Activated naive CD8-positive, alpha-beta T cell (primary cell): Measurements from ENCODE around the gene CCSER2.
"Not testable (repeated sequence)": the region's sequence is repeated elsewhere in the genome, so short reads cannot be mapped to it uniquely, and the experiment has no call there.

Experiments
- H3K27ac Mint-ChIP-seq: one replicate; pipeline ENCODE4 v1.8.0; 2021; ENCODE audit warnings: mixed read lengths
- H3K27me3 Mint-ChIP-seq: one replicate; pipeline ENCODE4 v1.8.0; 2021; ENCODE audit warnings: mixed read lengths
- H3K36me3 Mint-ChIP-seq: one replicate; pipeline ENCODE4 v1.8.0; 2021; ENCODE audit warnings: mixed read lengths
- H3K4me1 Mint-ChIP-seq: one replicate; pipeline ENCODE4 v1.8.0; 2021; ENCODE audit warnings: low read depth, mixed read lengths
- H3K4me3 Mint-ChIP-seq: one replicate; pipeline ENCODE4 v1.8.0; 2021; ENCODE audit warnings: mild to moderate bottlenecking, mixed read lengths
- H3K9me3 Mint-ChIP-seq: one replicate; pipeline ENCODE4 v1.8.0; 2021; ENCODE audit warnings: low read depth, mixed read lengths

CCSER2 gene

GRCh38 chr10:84517554-84517953, 189.2 kb downstream of the CCSER2 start:
- Mint-ChIP-seq H3K36me3 (peaks cover 4% of the 10 kb centered on the region), H3K4me1 (no peaks in the 10 kb centered on the region), H3K27me3 (no peaks in the 10 kb centered on the region), H3K9me3 (no peaks in the 10 kb centered on the region), H3K4me3 (no peak overlapping the region), H3K27ac (peak overlapping the region; percentile 42)

GRCh38 chr10:84519235-84519634, 190.8 kb downstream of the CCSER2 start:
- Mint-ChIP-seq H3K36me3 (no peaks in the 10 kb centered on the region), H3K4me3 (no peak overlapping the region), H3K27ac (no peak overlapping the region), H3K27me3 (no peaks in the 10 kb centered on the region), H3K9me3 (no peaks in the 10 kb centered on the region), H3K4me1 (peaks cover 6% of the 10 kb centered on the region)

- H3K4me1 Mint-ChIP-seq = peaks cover 6% of the 10 kb centered on the region
- H3K27me3 Mint-ChIP-seq = no peaks in the 10 kb centered on the region
- H3K9me3 Mint-ChIP-seq = peaks cover 3% of the 10 kb centered on the region
- peaks cover 3% of the 10 kb centered on the region for H3K36me3 Mint-ChIP-seq
- H3K4me3 Mint-ChIP-seq = no peak overlapping the region
- H3K27ac Mint-ChIP-seq = peak overlapping the region; percentile 6
Measured at GRCh38 chr10:84521013-84521412, 192.6 kb downstream of the CCSER2 start.

DNA sequence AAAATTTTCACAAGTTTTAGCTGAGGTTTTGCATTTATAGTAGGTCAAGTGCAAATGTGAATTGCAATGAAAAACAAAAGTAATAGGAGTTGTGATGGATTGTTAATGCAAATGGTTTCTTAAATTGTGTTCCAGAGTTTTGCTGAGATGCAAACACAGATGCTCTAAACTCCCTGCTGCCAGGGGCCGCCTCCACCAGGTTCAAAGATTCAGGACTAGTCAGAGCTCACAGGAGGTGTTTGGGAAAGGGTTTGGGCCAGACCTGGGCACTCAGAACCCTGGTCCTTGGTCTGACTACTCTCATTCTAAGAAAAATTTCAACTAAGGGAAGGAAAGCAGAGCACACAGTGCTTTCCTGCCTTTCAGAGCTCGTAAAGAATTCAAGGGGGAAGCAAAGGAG, 193.1 kb downstream of the CCSER2 start:
- H3K27ac Mint-ChIP-seq = no peak overlapping the region
- H3K9me3 Mint-ChIP-seq = peaks cover 3% of the 10 kb centered on the region
- peaks cover 3% of the 10 kb centered on the region for H3K36me3 Mint-ChIP-seq
- H3K27me3 Mint-ChIP-seq = no peaks in the 10 kb centered on the region
- peaks cover 6% of the 10 kb centered on the region for H3K4me1 Mint-ChIP-seq
- no peak overlapping the region for H3K4me3 Mint-ChIP-seq

DNA sequence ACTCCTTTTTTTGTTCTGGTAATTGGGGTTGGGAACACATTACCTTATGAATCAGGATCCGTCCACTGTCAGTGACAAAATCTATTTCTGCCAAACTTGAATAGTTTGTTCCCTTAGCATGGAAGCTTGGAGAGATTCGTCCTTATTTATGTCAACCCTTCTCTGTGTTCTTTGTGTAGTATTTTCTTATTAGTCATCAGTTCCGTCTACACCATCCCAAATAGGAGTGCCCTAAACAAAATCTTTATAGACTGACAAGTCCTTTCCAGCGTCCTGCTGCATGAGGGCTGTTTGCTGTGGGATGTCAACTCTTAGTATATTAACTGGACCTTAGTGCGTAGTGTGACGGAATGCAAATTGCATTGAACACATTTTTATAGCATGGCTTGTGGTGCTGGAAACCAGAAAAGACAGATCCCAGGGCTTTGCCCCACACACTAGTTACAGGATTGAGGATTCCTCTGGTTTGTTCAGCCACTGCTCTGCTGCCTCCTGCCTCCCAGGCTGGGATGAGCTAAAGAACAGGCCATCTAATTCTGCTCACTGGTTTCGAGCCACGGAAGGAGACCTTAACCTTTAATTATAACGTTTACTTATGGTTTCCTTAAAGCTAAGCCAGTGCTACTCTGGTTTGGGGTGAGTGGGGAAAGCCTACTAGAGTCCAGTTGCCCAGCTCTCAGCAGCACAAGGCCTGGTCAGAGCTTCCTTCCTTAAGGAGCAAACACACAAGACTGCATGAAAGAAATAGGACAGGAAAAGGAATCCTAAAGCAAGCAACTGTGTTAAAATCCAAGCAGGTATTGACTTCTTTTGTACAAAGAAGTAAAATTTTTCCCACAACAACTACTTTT, 194.4 kb downstream of the CCSER2 start:
- Mint-ChIP-seq H3K4me3 (no peak overlapping the region), H3K4me1 (peaks cover 6% of the 10 kb centered on the region), H3K36me3 (peaks cover 3% of the 10 kb centered on the region), H3K27ac (no peak overlapping the region), H3K9me3 (peaks cover 3% of the 10 kb centered on the region), H3K27me3 (no peaks in the 10 kb centered on the region)

DNA sequence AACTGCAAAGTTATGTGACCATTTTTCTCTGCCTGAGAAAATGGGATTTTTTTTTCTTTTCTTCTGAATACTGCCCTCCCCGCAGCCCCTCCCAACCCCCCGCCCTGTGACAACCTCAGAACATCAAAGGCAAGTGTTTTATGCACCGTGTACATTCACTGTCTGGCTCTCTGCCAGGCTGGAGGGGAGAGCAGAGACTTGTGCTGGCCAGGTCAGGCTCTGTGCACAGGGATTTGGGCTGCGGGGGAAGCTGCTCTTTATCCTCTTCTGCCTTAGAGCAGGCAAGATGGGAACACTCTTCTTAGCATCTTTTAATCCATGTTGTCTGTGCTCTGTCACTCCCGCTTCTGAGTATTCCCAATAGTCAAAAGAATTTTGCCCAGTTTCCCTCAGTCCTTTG, 195.1 kb downstream of the CCSER2 start:
- Mint-ChIP-seq H3K27ac (peak overlapping the region; percentile 7), H3K36me3 (peaks cover 3% of the 10 kb centered on the region), H3K27me3 (no peaks in the 10 kb centered on the region), H3K4me3 (no peak overlapping the region), H3K4me1 (peaks cover 6% of the 10 kb centered on the region), H3K9me3 (peaks cover 3% of the 10 kb centered on the region)

- Mint-ChIP-seq H3K4me3 (no peak overlapping the region), H3K36me3 (peaks cover 3% of the 10 kb centered on the region), H3K4me1 (peaks cover 6% of the 10 kb centered on the region), H3K27me3 (no peaks in the 10 kb centered on the region), H3K27ac (no peak overlapping the region), H3K9me3 (peaks cover 3% of the 10 kb centered on the region)
Measured at GRCh38 chr10:84524435-84524834, 196.0 kb downstream of the CCSER2 start.

- H3K9me3 Mint-ChIP-seq = peaks cover 3% of the 10 kb centered on the region
- peaks cover 6% of the 10 kb centered on the region for H3K4me1 Mint-ChIP-seq
- peaks cover 3% of the 10 kb centered on the region for H3K36me3 Mint-ChIP-seq
- no peaks in the 10 kb centered on the region for H3K27me3 Mint-ChIP-seq
- H3K4me3 Mint-ChIP-seq = no peak overlapping the region
- H3K27ac Mint-ChIP-seq = no peak overlapping the region
Measured at GRCh38 chr10:84525120-84525806, 196.9 kb downstream of the CCSER2 start.

DNA sequence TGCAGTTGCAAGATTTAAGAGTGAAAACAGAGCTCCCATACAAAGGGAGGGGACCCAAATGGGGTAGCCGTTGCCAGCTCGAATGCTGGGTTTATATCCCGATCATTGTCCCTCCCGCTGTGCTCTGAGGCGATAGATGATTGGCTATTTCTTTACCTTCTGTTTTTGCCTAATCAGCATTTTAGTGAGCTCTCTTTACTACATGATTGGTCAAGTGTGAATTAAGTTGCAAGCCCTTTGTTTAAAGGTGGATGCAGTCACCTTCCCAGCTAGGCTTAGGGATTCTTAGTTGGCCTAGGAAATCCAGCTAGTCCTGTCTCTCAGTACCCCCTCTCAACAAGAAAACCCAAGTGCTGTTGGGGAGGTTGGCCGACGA, 197.4 kb downstream of the CCSER2 start:
- H3K9me3 Mint-ChIP-seq, H3K36me3 Mint-ChIP-seq, H3K4me1 Mint-ChIP-seq, H3K4me3 Mint-ChIP-seq, H3K27ac Mint-ChIP-seq, H3K27me3 Mint-ChIP-seq: not testable (repeated sequence)

- H3K27ac Mint-ChIP-seq, H3K4me1 Mint-ChIP-seq, H3K9me3 Mint-ChIP-seq, H3K36me3 Mint-ChIP-seq, H3K27me3 Mint-ChIP-seq, H3K4me3 Mint-ChIP-seq: not testable (repeated sequence)
Measured at GRCh38 chr10:84527386-84527785, 199.0 kb downstream of the CCSER2 start.

DNA sequence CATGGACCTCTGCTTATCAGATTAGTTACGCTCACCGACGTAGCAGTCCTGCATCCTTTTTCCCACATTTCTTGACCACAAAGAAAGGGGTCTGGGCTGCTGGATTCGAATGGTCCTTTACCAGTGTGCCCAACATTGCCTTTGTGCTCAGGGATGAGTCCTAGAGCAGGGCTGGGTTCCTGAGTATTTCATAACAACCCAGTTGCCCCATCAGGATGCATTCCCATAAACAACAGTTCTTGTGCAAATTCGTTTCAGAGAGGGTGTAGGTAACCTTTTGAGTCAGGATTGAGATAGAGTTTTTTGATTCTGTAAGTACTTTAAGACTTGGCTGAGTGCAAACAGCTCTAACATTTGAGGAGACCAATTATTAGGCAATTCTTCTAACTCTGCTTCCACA, 200.1 kb downstream of the CCSER2 start:
- H3K36me3 Mint-ChIP-seq, H3K4me3 Mint-ChIP-seq, H3K27me3 Mint-ChIP-seq, H3K9me3 Mint-ChIP-seq, H3K27ac Mint-ChIP-seq, H3K4me1 Mint-ChIP-seq: not testable (repeated sequence)

DNA sequence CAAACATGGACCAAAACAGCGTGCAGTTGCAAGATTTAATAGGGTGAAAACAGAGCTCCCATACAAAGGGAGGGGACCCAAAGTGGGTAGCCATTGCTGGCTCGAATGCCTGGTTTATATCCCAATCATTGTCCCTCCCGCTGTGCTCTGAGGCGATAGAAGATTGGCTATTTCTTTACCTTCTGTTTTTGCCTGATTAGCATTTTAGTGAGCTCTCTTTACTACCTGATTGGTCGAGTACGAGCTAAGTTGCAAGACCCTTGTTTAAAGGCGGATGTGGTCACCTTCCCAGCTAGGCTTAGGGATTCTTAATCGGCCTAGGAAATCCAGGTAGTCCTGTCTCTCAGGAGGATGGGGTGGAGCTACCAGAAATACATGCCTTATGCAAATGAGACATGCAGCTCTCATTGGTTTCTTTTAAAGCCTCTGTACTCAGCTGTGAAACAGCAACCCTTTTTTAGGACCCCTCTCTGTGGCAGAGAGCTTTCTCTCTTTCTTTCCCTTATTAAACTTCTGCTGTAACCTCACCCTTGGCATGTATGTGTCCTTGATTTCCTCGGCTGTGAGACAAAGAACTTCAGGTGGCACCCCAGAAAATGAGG, 202.4 kb downstream of the CCSER2 start:
- H3K27me3 Mint-ChIP-seq = no peaks in the 10 kb centered on the region
- H3K36me3 Mint-ChIP-seq = no peaks in the 10 kb centered on the region
- H3K4me3 Mint-ChIP-seq = no peak overlapping the region
- H3K4me1 Mint-ChIP-seq = peaks cover 2% of the 10 kb centered on the region
- no peak overlapping the region for H3K27ac Mint-ChIP-seq
- no peaks in the 10 kb centered on the region for H3K9me3 Mint-ChIP-seq

GRCh38 chr10:84531396-84531795, 203.0 kb downstream of the CCSER2 start:
- H3K4me3 Mint-ChIP-seq = no peak overlapping the region
- no peaks in the 10 kb centered on the region for H3K9me3 Mint-ChIP-seq
- H3K4me1 Mint-ChIP-seq = peaks cover 2% of the 10 kb centered on the region
- H3K27me3 Mint-ChIP-seq = no peaks in the 10 kb centered on the region
- no peaks in the 10 kb centered on the region for H3K36me3 Mint-ChIP-seq
- no peak overlapping the region for H3K27ac Mint-ChIP-seq

GRCh38 chr10:84534168-84534567, 205.8 kb downstream of the CCSER2 start:
- Mint-ChIP-seq H3K27ac (no peak overlapping the region), H3K4me3 (no peak overlapping the region)

GRCh38 chr10:84537447-84537931, 209.1 kb downstream of the CCSER2 start:
- Mint-ChIP-seq H3K4me3 (no peak overlapping the region), H3K27ac (no peak overlapping the region), H3K36me3 (no peaks in the 10 kb centered on the region), H3K9me3 (no peaks in the 10 kb centered on the region), H3K27me3 (peaks cover 11% of the 10 kb centered on the region), H3K4me1 (peaks cover 11% of the 10 kb centered on the region)

More at GRCh38 chr10:84534168-84534567, 205.8 kb downstream of the CCSER2 start:
- no peaks in the 10 kb centered on the region for H3K9me3 Mint-ChIP-seq
- H3K4me1 Mint-ChIP-seq = peaks cover 5% of the 10 kb centered on the region
- H3K36me3 Mint-ChIP-seq = no peaks in the 10 kb centered on the region
- H3K27me3 Mint-ChIP-seq = peaks cover 2% of the 10 kb centered on the region
